ENCODE data around the gene OR4F6.
"Not testable (repeated sequence)": the region's sequence is repeated elsewhere in the genome, so short reads cannot be mapped to it uniquely, and the experiment has no call there.

The OR4F6 gene

GRCh38 chr15:101772921-101773320 is 30.4 kb upstream of the OR4F6 start:
- Histone ChIP-seq H3K27me3 (replicated peaks; ENCODE audit: insufficient read depth, low read length) (no peaks in the 10 kb centered on the region), H3K4me2 (ENCODE audit: low read depth, low read length) (no peak overlapping the region), H3K4me1 (ENCODE audit: low read length) (no peaks in the 10 kb centered on the region), H3F3A (ENCODE audit: insufficient read depth, low read length) (no peaks in the 10 kb centered on the region), H3K27ac (ENCODE audit: low read length) (no peak overlapping the region), H3K4me3 (ENCODE audit: low read length) (no peak overlapping the region), H3K9ac (ENCODE audit: low read length) (no peak overlapping the region), H3K9me3 (replicated peaks; ENCODE audit: insufficient read depth, low read length) (no peaks in the 10 kb centered on the region), H3K36me3 (replicated peaks; ENCODE audit: insufficient read depth, low read length) (no peaks in the 10 kb centered on the region), H3K79me2 (ENCODE audit: low read length) (no peaks in the 10 kb centered on the region), H2AFZ (ENCODE audit: low read length) (no peak overlapping the region), H3K9me2 (replicated peaks; ENCODE audit: insufficient read depth, low read length) (no peaks in the 10 kb centered on the region), H4K20me1 (ENCODE audit: insufficient read depth, low read length) (no peaks in the 10 kb centered on the region)
- TF ChIP-seq EZH2phosphoT487 (IDR thresholded peaks at IDR 0.05; ENCODE audit: low read length) (no peak), EZH2 (optimal IDR thresholded peaks at IDR 0.05; ENCODE audit: low read depth, low read length) (no peak)
- TF ChIP-seq, protein P1, sequence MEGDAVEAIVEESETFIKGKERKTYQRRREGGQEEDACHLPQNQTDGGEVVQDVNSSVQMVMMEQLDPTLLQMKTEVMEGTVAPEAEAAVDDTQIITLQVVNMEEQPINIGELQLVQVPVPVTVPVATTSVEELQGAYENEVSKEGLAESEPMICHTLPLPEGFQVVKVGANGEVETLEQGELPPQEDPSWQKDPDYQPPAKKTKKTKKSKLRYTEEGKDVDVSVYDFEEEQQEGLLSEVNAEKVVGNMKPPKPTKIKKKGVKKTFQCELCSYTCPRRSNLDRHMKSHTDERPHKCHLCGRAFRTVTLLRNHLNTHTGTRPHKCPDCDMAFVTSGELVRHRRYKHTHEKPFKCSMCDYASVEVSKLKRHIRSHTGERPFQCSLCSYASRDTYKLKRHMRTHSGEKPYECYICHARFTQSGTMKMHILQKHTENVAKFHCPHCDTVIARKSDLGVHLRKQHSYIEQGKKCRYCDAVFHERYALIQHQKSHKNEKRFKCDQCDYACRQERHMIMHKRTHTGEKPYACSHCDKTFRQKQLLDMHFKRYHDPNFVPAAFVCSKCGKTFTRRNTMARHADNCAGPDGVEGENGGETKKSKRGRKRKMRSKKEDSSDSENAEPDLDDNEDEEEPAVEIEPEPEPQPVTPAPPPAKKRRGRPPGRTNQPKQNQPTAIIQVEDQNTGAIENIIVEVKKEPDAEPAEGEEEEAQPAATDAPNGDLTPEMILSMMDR (IDR thresholded peaks at IDR 0.05; ENCODE audit: low read length): no peak
- no peak for DNase-seq

- Histone ChIP-seq H3K36me3 (replicated peaks; ENCODE audit: insufficient read depth, low read length) (no peaks in the 10 kb centered on the region), H3F3A (ENCODE audit: insufficient read depth, low read length) (no peaks in the 10 kb centered on the region), H3K4me3 (ENCODE audit: low read length) (no peak overlapping the region), H3K4me1 (ENCODE audit: low read length) (no peaks in the 10 kb centered on the region), H3K9ac (ENCODE audit: low read length) (no peak overlapping the region), H3K4me2 (ENCODE audit: low read depth, low read length) (no peak overlapping the region), H3K9me3 (replicated peaks; ENCODE audit: insufficient read depth, low read length) (no peaks in the 10 kb centered on the region), H3K27me3 (replicated peaks; ENCODE audit: insufficient read depth, low read length) (no peaks in the 10 kb centered on the region), H4K20me1 (ENCODE audit: insufficient read depth, low read length) (no peaks in the 10 kb centered on the region), H3K79me2 (ENCODE audit: low read length) (no peaks in the 10 kb centered on the region), H3K9me2 (replicated peaks; ENCODE audit: insufficient read depth, low read length) (no peaks in the 10 kb centered on the region), H2AFZ (ENCODE audit: low read length) (no peak overlapping the region), H3K27ac (ENCODE audit: low read length) (no peak overlapping the region)
- TF ChIP-seq, protein P1 (IDR thresholded peaks at IDR 0.05; ENCODE audit: low read length): peak; percentile 40
- no peak for TF ChIP-seq EZH2 (optimal IDR thresholded peaks at IDR 0.05; ENCODE audit: low read depth, low read length)
- peak; percentile 31 for DNase-seq
These were observed 29.7 kb upstream of the OR4F6 start for GRCh38 chr15:101773496-101774100.

- Histone ChIP-seq H3K79me2 (ENCODE audit: low read length) (no peaks in the 10 kb centered on the region), H3K27ac (ENCODE audit: low read length) (no peak overlapping the region), H3K4me2 (ENCODE audit: low read depth, low read length) (no peak overlapping the region), H3K27me3 (replicated peaks; ENCODE audit: insufficient read depth, low read length) (no peaks in the 10 kb centered on the region), H3K4me1 (ENCODE audit: low read length) (no peaks in the 10 kb centered on the region), H3K9ac (ENCODE audit: low read length) (no peak overlapping the region), H4K20me1 (ENCODE audit: insufficient read depth, low read length) (no peaks in the 10 kb centered on the region), H3F3A (ENCODE audit: insufficient read depth, low read length) (no peaks in the 10 kb centered on the region), H3K9me3 (replicated peaks; ENCODE audit: insufficient read depth, low read length) (no peaks in the 10 kb centered on the region), H3K4me3 (ENCODE audit: low read length) (no peak overlapping the region), H2AFZ (ENCODE audit: low read length) (no peak overlapping the region), H3K9me2 (replicated peaks; ENCODE audit: insufficient read depth, low read length) (no peaks in the 10 kb centered on the region), H3K36me3 (replicated peaks; ENCODE audit: insufficient read depth, low read length) (no peaks in the 10 kb centered on the region)
- TF ChIP-seq EZH2phosphoT487 (IDR thresholded peaks at IDR 0.05; ENCODE audit: low read length): no peak
- DNase-seq: no peak
These were observed 28.2 kb upstream of the OR4F6 start for GRCh38 chr15:101775136-101775535.

- H3K4me1 ChIP-seq (ENCODE audit: low read length); DNase-seq; H3K9me2 ChIP-seq (replicated peaks; ENCODE audit: insufficient read depth, low read length); H3K9ac ChIP-seq (ENCODE audit: low read length); H3K27ac ChIP-seq (ENCODE audit: low read length); H3K4me2 ChIP-seq (ENCODE audit: low read depth, low read length); H3K79me2 ChIP-seq (ENCODE audit: low read length); H2AFZ ChIP-seq (ENCODE audit: low read length); H3K27me3 ChIP-seq (replicated peaks; ENCODE audit: insufficient read depth, low read length); H3F3A ChIP-seq (ENCODE audit: insufficient read depth, low read length); H3K4me3 ChIP-seq (ENCODE audit: low read length); H4K20me1 ChIP-seq (ENCODE audit: insufficient read depth, low read length); H3K9me3 ChIP-seq (replicated peaks; ENCODE audit: insufficient read depth, low read length); H3K36me3 ChIP-seq (replicated peaks; ENCODE audit: insufficient read depth, low read length): not testable (repeated sequence)
These were observed 24.7 kb upstream of the OR4F6 start for GRCh38 chr15:101778576-101778975.

- not testable (repeated sequence) for H3K27ac ChIP-seq (ENCODE audit: low read length); H3K9ac ChIP-seq (ENCODE audit: low read length); H3K36me3 ChIP-seq (replicated peaks; ENCODE audit: insufficient read depth, low read length); H2AFZ ChIP-seq (ENCODE audit: low read length); H3K9me3 ChIP-seq (replicated peaks; ENCODE audit: insufficient read depth, low read length); H3K79me2 ChIP-seq (ENCODE audit: low read length); H3K4me2 ChIP-seq (ENCODE audit: low read depth, low read length); H3K9me2 ChIP-seq (replicated peaks; ENCODE audit: insufficient read depth, low read length); H4K20me1 ChIP-seq (ENCODE audit: insufficient read depth, low read length); H3K27me3 ChIP-seq (replicated peaks; ENCODE audit: insufficient read depth, low read length); H3K4me1 ChIP-seq (ENCODE audit: low read length); H3F3A ChIP-seq (ENCODE audit: insufficient read depth, low read length); DNase-seq; H3K4me3 ChIP-seq (ENCODE audit: low read length)
These were observed 23.1 kb upstream of the OR4F6 start for GRCh38 chr15:101780225-101780624.
